ENCODE measurements around the gene KLF8. TPM values are rescaled to one million over a fixed set of nuclear protein-coding genes. Genes with fewer than 3 reads are reported as not detected.

KLF8 gene
- total and polyA plus RNA-seq, 9 of the 15 experiments (the other 6 are each of a cell fraction or from before 2014, with no cell fraction given) = 0.01 to 0.10 (median 0.04) TPM; not detected in 3

DNA sequence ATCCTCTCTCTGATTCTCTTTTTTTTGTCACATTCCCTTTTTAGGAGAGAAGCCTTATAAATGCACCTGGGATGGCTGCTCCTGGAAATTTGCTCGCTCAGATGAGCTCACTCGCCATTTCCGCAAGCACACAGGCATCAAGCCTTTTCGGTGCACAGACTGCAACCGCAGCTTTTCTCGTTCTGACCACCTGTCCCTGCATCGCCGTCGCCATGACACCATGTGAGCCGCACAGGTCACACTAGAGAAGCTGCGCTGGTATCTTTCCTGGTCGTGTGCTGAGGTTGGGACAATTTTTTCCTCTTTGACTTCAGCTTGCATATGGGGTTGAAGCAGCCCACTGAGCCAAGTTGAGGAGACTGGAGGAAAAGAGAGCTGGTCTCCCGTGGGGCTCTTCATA lies 52.1 kb downstream of the KLF8 start:
- H2AFZ ChIP-seq (ENCODE audit: low read depth, low read length) = no peak overlapping the region
- H3K9ac ChIP-seq (ENCODE audit: insufficient read depth in 1 of 2, low read depth in 2 of 2, low read length in 2 of 2) = no peak overlapping the region
- no peaks in the 10 kb centered on the region for H3K27me3 ChIP-seq (ENCODE audit: control insufficient read depth in 2 of 2, insufficient read depth in 2 of 2, low read length in 2 of 2)
- no peak for ATAC-seq
- intact Hi-C loops (cut with micrococcal nuclease) = no loop called here
- FAIRE-seq = no peak
- H3K36me3 ChIP-seq (ENCODE audit: control insufficient read depth, insufficient read depth, low read length) = no peaks in the 10 kb centered on the region
- no peaks in the 10 kb centered on the region for H4K20me1 ChIP-seq (replicated peaks; ENCODE audit: control insufficient read depth, insufficient read depth, low read length)
- POLR2A ChIA-PET = no interaction called here
- no peaks in the 10 kb centered on the region for H3K79me2 ChIP-seq (ENCODE audit: control insufficient read depth, insufficient read depth, low read length)
- CTCF ChIA-PET (ENCODE audit: low intra/inter-chr PET ratio) = no interaction called here
- WGBS (ENCODE audit: insufficient coverage, low coverage, missing lambda C conversion rate) = 0% methylated on average over 12 of the region's 13 CpGs
- no peaks in the 10 kb centered on the region for H3K4me1 ChIP-seq (replicated peaks in 1 of 2; ENCODE audit: control insufficient read depth in 2 of 2, insufficient read depth in 2 of 2, low read length in 2 of 2)
- no TSS peak for BruUV-seq (replicated peaks)
- no peaks in the 10 kb centered on the region for H3K9me3 ChIP-seq (replicated peaks; ENCODE audit: control insufficient read depth, insufficient read depth, low read depth, low read length)
- no peak overlapping the region for H3K4me2 ChIP-seq (ENCODE audit: insufficient read depth, low read length)
- DNase-seq (ENCODE audit: extremely low read depth in 1 of 4, low spot score in 3 of 4) = no peak
- no peak overlapping the region for H3K27ac ChIP-seq (ENCODE audit: extremely low read depth, low read depth, low read length)
- TF ChIP-seq CHD1 (IDR thresholded peaks at IDR 0.05; ENCODE audit: low read length) = no peak
- TF ChIP-seq HEY1 (CRISPR knock-in tag; IDR thresholded peaks at IDR 0.05; ENCODE audit: borderline replicate concordance) = no peak
- TF ChIP-seq ZNF384 (IDR thresholded peaks at IDR 0.05; ENCODE audit: low read depth, low read length) = no peak
- H3K9me1 ChIP-seq (ENCODE audit: control insufficient read depth, insufficient read depth, low read length) = no peaks in the 10 kb centered on the region
- no peak overlapping the region for H3K4me3 ChIP-seq
- in situ Hi-C loops (cut with MboI) = loop anchor here (25.0 kb wide), 1 partner anchor 428 kb away; no protein-coding TSS in a partner anchor

- Histone ChIP-seq H3K9me1 (ENCODE audit: control insufficient read depth, insufficient read depth, low read length) (no peaks in the 10 kb centered on the region), H3K4me2 (ENCODE audit: insufficient read depth, low read length) (no peak overlapping the region), H3K36me3 (ENCODE audit: control insufficient read depth, insufficient read depth, low read length) (no peaks in the 10 kb centered on the region), H2AFZ (ENCODE audit: low read depth, low read length) (no peak overlapping the region), H4K20me1 (replicated peaks; ENCODE audit: control insufficient read depth, insufficient read depth, low read length) (no peaks in the 10 kb centered on the region), H3K4me3 (no peak overlapping the region), H3K27ac (ENCODE audit: extremely low read depth, low read depth, low read length) (no peak overlapping the region), H3K9ac (ENCODE audit: insufficient read depth in 1 of 2, low read depth in 2 of 2, low read length in 2 of 2) (no peak overlapping the region), H3K4me1 (replicated peaks in 1 of 2; ENCODE audit: control insufficient read depth in 2 of 2, insufficient read depth in 2 of 2, low read length in 2 of 2) (no peaks in the 10 kb centered on the region), H3K9me3 (replicated peaks; ENCODE audit: control insufficient read depth, insufficient read depth, low read depth, low read length) (no peaks in the 10 kb centered on the region), H3K27me3 (ENCODE audit: control insufficient read depth in 2 of 2, insufficient read depth in 2 of 2, low read length in 2 of 2) (no peaks in the 10 kb centered on the region), H3K79me2 (ENCODE audit: control insufficient read depth, insufficient read depth, low read length) (no peaks in the 10 kb centered on the region)
- BruUV-seq (replicated peaks) = no TSS peak
- in situ Hi-C loops (cut with MboI) = loop anchor here (25.0 kb wide), 1 partner anchor 424 kb away; no protein-coding TSS in a partner anchor
- no peak for ATAC-seq
- ChIA-PET CTCF (ENCODE audit: low intra/inter-chr PET ratio) (no interaction called here), POLR2A (no interaction called here)
- DNase-seq (ENCODE audit: extremely low read depth in 1 of 4, low spot score in 3 of 4) = no peak
- 6% methylated on average over 2 of the region's 2 CpGs for WGBS (ENCODE audit: insufficient coverage, low coverage, missing lambda C conversion rate)
- intact Hi-C loops (cut with micrococcal nuclease) = no loop called here
- FAIRE-seq = no peak
- TF ChIP-seq TAF9B (IDR thresholded peaks at IDR 0.05; ENCODE audit: partially characterized antibody) (no peak), MAFF (IDR thresholded peaks at IDR 0.05; ENCODE audit: low read length) (peak; percentile 41), FIP1L1 (IDR thresholded peaks at IDR 0.05; ENCODE audit: low read depth, low read length, poor library complexity, severe bottlenecking) (no peak), HNRNPL (IDR thresholded peaks at IDR 0.05; ENCODE audit: low read depth, low read length) (no peak), ILK (tag; IDR thresholded peaks at IDR 0.05; ENCODE audit: borderline replicate concordance, low read depth) (no peak), ZNF766 (CRISPR knock-in tag; conservative IDR thresholded peaks at IDR 0.05) (no peak), NFIX (CRISPR knock-in tag; IDR thresholded peaks at IDR 0.05; ENCODE audit: low read depth) (no peak), BHLHE40 (IDR thresholded peaks at IDR 0.05; ENCODE audit: low read length) (no peak), CTCF (IDR thresholded peaks at IDR 0.05 in 2 of 3, conservative IDR thresholded peaks at IDR 0.05 in 1 of 3; ENCODE audit: insufficient read depth in 2 of 3, low read depth in 1 of 3, low read length in 3 of 3) (no peak)
- TF ChIP-seq, protein P1, sequence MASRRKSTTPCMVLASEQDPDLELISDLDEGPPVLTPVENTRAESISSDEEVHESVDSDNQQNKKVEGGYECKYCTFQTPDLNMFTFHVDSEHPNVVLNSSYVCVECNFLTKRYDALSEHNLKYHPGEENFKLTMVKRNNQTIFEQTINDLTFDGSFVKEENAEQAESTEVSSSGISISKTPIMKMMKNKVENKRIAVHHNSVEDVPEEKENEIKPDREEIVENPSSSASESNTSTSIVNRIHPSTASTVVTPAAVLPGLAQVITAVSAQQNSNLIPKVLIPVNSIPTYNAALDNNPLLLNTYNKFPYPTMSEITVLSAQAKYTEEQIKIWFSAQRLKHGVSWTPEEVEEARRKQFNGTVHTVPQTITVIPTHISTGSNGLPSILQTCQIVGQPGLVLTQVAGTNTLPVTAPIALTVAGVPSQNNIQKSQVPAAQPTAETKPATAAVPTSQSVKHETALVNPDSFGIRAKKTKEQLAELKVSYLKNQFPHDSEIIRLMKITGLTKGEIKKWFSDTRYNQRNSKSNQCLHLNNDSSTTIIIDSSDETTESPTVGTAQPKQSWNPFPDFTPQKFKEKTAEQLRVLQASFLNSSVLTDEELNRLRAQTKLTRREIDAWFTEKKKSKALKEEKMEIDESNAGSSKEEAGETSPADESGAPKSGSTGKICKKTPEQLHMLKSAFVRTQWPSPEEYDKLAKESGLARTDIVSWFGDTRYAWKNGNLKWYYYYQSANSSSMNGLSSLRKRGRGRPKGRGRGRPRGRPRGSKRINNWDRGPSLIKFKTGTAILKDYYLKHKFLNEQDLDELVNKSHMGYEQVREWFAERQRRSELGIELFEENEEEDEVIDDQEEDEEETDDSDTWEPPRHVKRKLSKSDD (conservative IDR thresholded peaks at IDR 0.05; ENCODE audit: low read length) = no peak
These were observed 56.5 kb downstream of the KLF8 start for GRCh38 chrX:56288608-56289007.
